ENCODE measurements around the gene ANKZF1. TPM values are rescaled to one million over a fixed set of nuclear protein-coding genes. Genes with fewer than 3 reads are reported as not detected.
"Not testable (repeated sequence)": the region's sequence is repeated elsewhere in the genome, so short reads cannot be mapped to it uniquely, and the experiment has no call there.

The ANKZF1 gene
- total RNA-seq, 4 donors from 2014 or later = 20.4 to 34.1 (median 27.6) TPM

DNA sequence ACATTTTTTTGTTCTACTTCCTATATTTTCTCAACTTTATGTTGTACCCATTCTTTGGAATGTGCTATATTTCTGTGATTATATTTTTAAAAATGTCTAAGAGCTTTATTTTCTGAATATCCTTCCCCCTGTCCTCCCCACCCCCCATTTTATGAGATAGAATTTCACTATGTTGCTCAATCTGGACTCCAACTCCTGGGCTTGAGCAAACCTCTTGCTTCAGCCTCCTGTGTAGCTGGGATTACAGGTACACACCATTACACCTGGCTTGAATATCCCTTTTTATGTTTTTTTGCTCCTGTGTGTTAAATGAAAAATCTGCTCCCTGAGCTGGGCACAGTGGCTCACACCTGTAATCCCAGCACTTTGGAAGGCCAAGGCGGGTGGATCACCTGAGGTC is 32.2 kb upstream of the ANKZF1 start:
- Histone ChIP-seq H3K9me3 (no peaks in the 10 kb centered on the region), H3K4me3 (no peak overlapping the region), H3K36me3 (no peaks in the 10 kb centered on the region), H3K27ac (replicated peaks in 1 of 4) (no peak overlapping the region), H3K27me3 (peaks cover 0 to 28% (median 0%) of the 10 kb centered on the region in 4 donors), H3K4me1 (no peaks in the 10 kb centered on the region)
- 80% methylated on average over 1 of the region's 1 CpG for WGBS
- intact Hi-C loops (cut with DNase I) = no loop called here
- no peak for DNase-seq (ENCODE audit: extremely low spot score)
- TF ChIP-seq POLR2AphosphoS5 (IDR thresholded peaks at IDR 0.05) (no peak), POLR2A (IDR thresholded peaks at IDR 0.05; ENCODE audit: low read depth) (no peak), EP300 (IDR thresholded peaks at IDR 0.05) (no peak)
- TF ChIP-seq, protein P1, sequence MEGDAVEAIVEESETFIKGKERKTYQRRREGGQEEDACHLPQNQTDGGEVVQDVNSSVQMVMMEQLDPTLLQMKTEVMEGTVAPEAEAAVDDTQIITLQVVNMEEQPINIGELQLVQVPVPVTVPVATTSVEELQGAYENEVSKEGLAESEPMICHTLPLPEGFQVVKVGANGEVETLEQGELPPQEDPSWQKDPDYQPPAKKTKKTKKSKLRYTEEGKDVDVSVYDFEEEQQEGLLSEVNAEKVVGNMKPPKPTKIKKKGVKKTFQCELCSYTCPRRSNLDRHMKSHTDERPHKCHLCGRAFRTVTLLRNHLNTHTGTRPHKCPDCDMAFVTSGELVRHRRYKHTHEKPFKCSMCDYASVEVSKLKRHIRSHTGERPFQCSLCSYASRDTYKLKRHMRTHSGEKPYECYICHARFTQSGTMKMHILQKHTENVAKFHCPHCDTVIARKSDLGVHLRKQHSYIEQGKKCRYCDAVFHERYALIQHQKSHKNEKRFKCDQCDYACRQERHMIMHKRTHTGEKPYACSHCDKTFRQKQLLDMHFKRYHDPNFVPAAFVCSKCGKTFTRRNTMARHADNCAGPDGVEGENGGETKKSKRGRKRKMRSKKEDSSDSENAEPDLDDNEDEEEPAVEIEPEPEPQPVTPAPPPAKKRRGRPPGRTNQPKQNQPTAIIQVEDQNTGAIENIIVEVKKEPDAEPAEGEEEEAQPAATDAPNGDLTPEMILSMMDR (IDR thresholded peaks at IDR 0.05) = no peak

DNA sequence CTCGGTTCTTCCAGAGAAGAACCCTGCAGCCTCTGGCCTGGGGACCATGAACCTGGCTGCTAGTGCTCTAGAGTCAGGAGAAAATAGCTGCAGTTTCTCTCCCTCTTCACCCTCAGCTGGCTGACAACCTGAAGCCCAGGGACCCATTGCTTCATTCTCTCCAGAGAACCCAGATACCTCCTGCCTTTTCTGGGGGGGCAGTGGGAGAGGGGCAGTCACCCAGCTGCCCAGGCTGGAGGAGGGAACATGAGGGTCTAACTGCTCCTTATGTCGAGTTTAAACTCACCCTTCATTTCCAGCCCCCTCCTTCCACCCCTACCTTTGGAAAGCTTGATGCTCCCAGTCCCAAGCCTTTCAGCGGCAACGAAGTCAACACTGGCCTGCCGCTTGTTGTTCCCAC is 30.6 kb upstream of the ANKZF1 start:
- 76% methylated on average over 5 of the region's 5 CpGs for WGBS
- H3K27me3 ChIP-seq = peaks cover 0 to 28% (median 0%) of the 10 kb centered on the region in 4 donors
- no peaks in the 10 kb centered on the region for H3K4me1 ChIP-seq
- H3K9me3 ChIP-seq = no peaks in the 10 kb centered on the region
- H3K27ac ChIP-seq (replicated peaks in 1 of 4) = no peak overlapping the region
- DNase-seq (ENCODE audit: extremely low spot score) = no peak
- intact Hi-C loops (cut with DNase I) = no loop called here
- H3K36me3 ChIP-seq = no peaks in the 10 kb centered on the region
- H3K4me3 ChIP-seq = no peak overlapping the region
- TF ChIP-seq EP300 (IDR thresholded peaks at IDR 0.05) (no peak), POLR2AphosphoS5 (IDR thresholded peaks at IDR 0.05) (no peak), POLR2A (IDR thresholded peaks at IDR 0.05; ENCODE audit: low read depth) (no peak)
- TF ChIP-seq, protein P1 (IDR thresholded peaks at IDR 0.05) = no peak

DNA sequence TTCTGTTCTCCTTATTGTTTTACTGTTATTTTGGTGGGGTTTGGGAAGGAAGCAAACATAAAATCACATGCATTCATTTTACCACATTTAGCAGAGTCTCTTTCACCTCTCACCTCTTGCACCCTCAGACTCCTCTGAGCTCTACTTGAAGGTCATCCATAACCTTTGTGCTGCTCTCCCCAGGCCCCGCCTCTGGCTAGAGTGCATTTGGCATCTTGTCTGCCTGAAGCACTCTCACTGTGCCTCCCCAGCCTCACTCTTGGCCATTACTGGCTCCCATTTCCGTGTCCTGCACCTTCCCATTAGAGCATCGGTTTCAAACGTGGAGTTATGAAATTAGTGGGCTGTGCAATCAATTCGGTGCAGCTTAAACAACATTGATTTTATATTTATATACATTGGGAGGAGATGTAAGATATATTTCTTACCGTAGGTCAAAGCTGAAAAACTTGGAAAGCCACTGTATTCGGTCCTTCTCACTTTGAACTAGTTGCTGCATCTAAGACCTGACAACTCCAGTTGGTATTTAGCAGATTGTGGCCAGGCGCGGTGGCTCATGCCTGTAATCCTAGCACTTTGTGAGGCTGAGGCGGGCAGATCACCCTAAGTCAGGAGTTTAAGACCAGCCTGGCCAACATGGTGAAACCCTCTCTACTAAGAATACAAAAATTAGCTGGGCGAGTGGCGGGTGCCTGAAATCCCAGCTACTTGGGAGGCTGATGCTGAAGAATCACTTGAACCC is 30.0 kb upstream of the ANKZF1 start:
- intact Hi-C loops (cut with DNase I) = no loop called here
- TF ChIP-seq EP300 (IDR thresholded peaks at IDR 0.05) (no peak), POLR2AphosphoS5 (IDR thresholded peaks at IDR 0.05) (no peak), POLR2A (IDR thresholded peaks at IDR 0.05; ENCODE audit: low read depth) (no peak)
- TF ChIP-seq, protein P1 (IDR thresholded peaks at IDR 0.05) = no peak
- H3K27me3 ChIP-seq = peaks cover 0 to 28% (median 0%) of the 10 kb centered on the region in 4 donors
- no peaks in the 10 kb centered on the region for H3K36me3 ChIP-seq
- peak; percentile 10 for DNase-seq (ENCODE audit: extremely low spot score)
- H3K4me3 ChIP-seq = no peak overlapping the region
- H3K27ac ChIP-seq (replicated peaks in 1 of 4) = no peak overlapping the region
- WGBS = 85% methylated on average over 12 of the region's 12 CpGs
- H3K4me1 ChIP-seq = no peaks in the 10 kb centered on the region
- no peaks in the 10 kb centered on the region for H3K9me3 ChIP-seq

DNA sequence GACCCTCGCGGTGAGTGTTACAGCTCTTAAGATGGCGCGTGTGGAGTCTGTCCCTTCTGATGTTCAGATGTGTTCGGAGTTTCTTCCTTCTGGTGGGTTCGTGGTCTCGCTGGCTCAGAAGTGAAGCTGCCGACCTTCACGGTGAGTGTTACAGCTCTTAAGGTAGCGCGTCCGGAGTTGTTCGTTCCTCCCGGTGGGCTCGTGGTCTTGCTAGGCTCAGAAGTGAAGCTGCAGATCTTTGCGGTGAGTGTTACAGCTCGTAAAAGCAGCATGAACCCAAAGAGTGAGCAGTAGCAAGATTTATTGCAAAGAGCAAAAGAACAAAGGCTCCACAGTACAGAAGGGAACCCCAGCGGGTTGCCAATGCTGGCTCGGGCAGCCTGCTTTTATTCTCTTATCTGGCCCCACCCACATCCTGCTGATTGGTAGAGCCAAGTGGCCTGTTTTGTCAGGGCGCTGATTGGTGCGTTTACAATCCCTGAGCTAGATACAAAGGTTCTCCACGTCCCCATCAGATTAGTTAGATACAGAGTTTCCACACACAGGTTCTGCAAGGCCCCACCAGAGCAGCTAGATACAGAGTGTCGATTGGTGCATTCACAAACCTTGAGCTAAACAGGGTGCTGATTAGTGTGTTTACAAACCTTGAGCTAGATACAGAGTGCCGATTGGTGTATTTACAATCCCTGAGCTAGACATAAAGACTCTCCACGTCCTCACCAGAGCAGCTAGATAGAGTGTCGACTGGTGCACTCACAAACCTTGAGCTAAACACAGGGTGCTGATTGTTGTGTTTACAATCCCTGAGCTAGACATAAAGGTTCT is 28.9 kb upstream of the ANKZF1 start:
- 90% methylated on average over 26 of the region's 26 CpGs for WGBS
- H3K4me3 ChIP-seq; H3K27ac ChIP-seq (replicated peaks in 1 of 4); H3K4me1 ChIP-seq; intact Hi-C loops (cut with DNase I); H3K9me3 ChIP-seq; H3K36me3 ChIP-seq: not testable (repeated sequence)
- H3K27me3 ChIP-seq = peaks cover 0 to 28% (median 0%) of the 10 kb centered on the region in 4 donors
- DNase-seq (ENCODE audit: extremely low spot score) = peak; percentile 50

DNA sequence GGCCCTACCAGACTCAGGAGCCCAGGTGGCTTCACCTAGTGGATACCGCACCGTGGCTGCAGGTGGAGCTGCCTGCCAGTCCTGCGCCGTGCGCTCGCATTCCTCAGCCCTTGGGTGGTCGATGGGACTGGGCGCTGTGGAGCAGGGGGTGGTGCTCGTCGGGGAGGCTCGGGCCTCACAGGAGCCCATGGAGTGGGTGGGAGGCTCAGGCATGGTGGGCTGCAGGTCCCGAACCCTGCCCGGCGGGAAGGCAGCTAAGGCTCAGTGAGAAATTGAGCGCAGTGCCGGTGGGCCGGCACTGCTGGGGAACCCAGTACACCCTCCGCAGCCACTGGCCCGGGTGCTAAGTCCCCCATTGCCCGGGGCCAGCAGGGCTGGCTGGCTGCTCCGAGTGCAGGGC is 28.3 kb upstream of the ANKZF1 start:
- WGBS = 80% methylated on average over 2 of the region's 21 CpGs
- H3K4me3 ChIP-seq; DNase-seq (ENCODE audit: extremely low spot score); H3K27ac ChIP-seq (replicated peaks in 1 of 4); H3K4me1 ChIP-seq; H3K9me3 ChIP-seq; intact Hi-C loops (cut with DNase I); H3K36me3 ChIP-seq: not testable (repeated sequence)
- peaks cover 0 to 28% (median under 1%) of the 10 kb centered on the region in 4 donors for H3K27me3 ChIP-seq
